Sigmoid colon (tissue), 4 donors: ENCODE measurements around the gene GPAT2.
"Not testable (repeated sequence)": the region's sequence is repeated elsewhere in the genome, so short reads cannot be mapped to it uniquely, and the experiment has no call there.

Experiments used
- CTCF ChIP-seq, 4 experiments: fragments of 450-650 bp in 3 of 4; fragments of 200-600 bp in 1 of 4; IDR thresholded peaks; one replicate each; pipeline ENCODE4 v1.5.1; 2016 to 2019; ENCODE audit warnings: antibody characterized with exemption in 4 of 4, mild to moderate bottlenecking in 3 of 4, moderate library complexity in 2 of 4
- EP300 ChIP-seq, 4 donors: sonication (generic); formaldehyde crosslinking; IDR thresholded peaks; one replicate each; pipeline ENCODE4 v1.6.1; 2017; ENCODE audit warnings: antibody characterized with exemption in 4 of 4
- POLR2AphosphoS5 ChIP-seq, 4 donors: sonication (generic); formaldehyde crosslinking; IDR thresholded peaks; one replicate each; pipeline ENCODE4 v1.6.1; 2017; ENCODE audit warnings: antibody characterized with exemption in 4 of 4

- TF ChIP-seq CTCF, POLR2AphosphoS5, EP300 (IDR thresholded peaks at IDR 0.05): not testable (repeated sequence)
Measured at GRCh38 chr2:96012792-96013264, 21.9 kb downstream of the GPAT2 start.
